Progenitor cell of endocrine pancreas (in vitro differentiated cells): ENCODE results near the gene AXIN2. TPM values are rescaled to one million over a fixed set of nuclear protein-coding genes. Genes with fewer than 3 reads are reported as not detected.

Experiments used
- DNase-seq: peaks from one replicate; pipeline ENCODE4 v3.0.0; 2021; ENCODE audit warnings: low spot score; ENCODE audit not compliant: unreplicated experiment
- H3K27ac Mint-ChIP-seq: 2 replicates; pipeline ENCODE4 v1.8.0; 2021; ENCODE audit warnings: mild to moderate bottlenecking, moderate library complexity, mixed read lengths
- H3K27me3 Mint-ChIP-seq: 2 replicates; pipeline ENCODE4 v1.8.0; 2021; ENCODE audit warnings: mixed read lengths
- H3K36me3 Mint-ChIP-seq: 2 replicates; pipeline ENCODE4 v1.8.0; 2022; ENCODE audit warnings: mixed read lengths; ENCODE audit not compliant: insufficient read depth
- H3K4me1 Mint-ChIP-seq: 2 replicates; pipeline ENCODE4 v1.8.0; 2021; ENCODE audit warnings: low read depth, mixed read lengths
- H3K4me3 Mint-ChIP-seq: 2 replicates; pipeline ENCODE4 v1.8.0; 2021; ENCODE audit warnings: low read depth, mild to moderate bottlenecking, moderate library complexity, mixed read lengths
- H3K9me3 Mint-ChIP-seq: 2 replicates; pipeline ENCODE4 v1.8.0; 2021; ENCODE audit warnings: low read depth, mixed read lengths
- total RNA-seq: library from RNA; stranded (reverse); gene quantifications from 2 replicates; pipeline ENCODE4 v1.2.1, GENCODE V29; 2021
- TF ChIP-seq, protein P1 (sequence below): fragments of 200-600 bp; sonication (generic); IDR thresholded peaks from one replicate; pipeline ENCODE4 v1.5.0; 2021; ENCODE audit warnings: antibody characterized with exemption, mild to moderate bottlenecking; ENCODE audit not compliant: unreplicated experiment

The AXIN2 gene
- total RNA-seq, 1 donor from 2014 or later: 10.2 TPM

GRCh38 chr17:65576939-65577338 is 15.5 kb upstream of the AXIN2 start:
- Mint-ChIP-seq H3K27ac (no peak overlapping the region), H3K4me3 (no peak overlapping the region), H3K36me3 (no peaks in the 10 kb centered on the region), H3K4me1 (peaks cover 8% of the 10 kb centered on the region), H3K9me3 (no peaks in the 10 kb centered on the region), H3K27me3 (peaks cover 13% of the 10 kb centered on the region)
- DNase-seq: no peak
- TF ChIP-seq, protein P1, sequence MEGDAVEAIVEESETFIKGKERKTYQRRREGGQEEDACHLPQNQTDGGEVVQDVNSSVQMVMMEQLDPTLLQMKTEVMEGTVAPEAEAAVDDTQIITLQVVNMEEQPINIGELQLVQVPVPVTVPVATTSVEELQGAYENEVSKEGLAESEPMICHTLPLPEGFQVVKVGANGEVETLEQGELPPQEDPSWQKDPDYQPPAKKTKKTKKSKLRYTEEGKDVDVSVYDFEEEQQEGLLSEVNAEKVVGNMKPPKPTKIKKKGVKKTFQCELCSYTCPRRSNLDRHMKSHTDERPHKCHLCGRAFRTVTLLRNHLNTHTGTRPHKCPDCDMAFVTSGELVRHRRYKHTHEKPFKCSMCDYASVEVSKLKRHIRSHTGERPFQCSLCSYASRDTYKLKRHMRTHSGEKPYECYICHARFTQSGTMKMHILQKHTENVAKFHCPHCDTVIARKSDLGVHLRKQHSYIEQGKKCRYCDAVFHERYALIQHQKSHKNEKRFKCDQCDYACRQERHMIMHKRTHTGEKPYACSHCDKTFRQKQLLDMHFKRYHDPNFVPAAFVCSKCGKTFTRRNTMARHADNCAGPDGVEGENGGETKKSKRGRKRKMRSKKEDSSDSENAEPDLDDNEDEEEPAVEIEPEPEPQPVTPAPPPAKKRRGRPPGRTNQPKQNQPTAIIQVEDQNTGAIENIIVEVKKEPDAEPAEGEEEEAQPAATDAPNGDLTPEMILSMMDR: no peak

DNA sequence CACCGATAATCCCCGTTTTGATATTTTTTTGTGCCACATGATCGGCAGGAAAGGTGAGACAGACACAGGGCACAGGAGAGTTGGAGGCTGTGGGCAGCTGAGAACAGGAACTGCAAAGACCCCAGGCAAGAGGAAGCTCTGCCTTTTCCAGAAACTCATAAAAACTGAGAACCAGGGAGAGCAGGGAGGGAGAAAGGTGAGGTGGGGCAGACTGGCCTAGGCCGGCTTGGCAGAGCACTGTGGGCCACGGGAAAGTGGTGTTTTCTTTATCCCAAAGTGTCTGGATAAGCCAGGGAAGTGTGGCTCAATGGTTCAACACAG is 11.8 kb upstream of the AXIN2 start:
- no peak overlapping the region for H3K27ac Mint-ChIP-seq
- no peaks in the 10 kb centered on the region for H3K9me3 Mint-ChIP-seq
- H3K4me1 Mint-ChIP-seq: peaks cover 9% of the 10 kb centered on the region
- no peak overlapping the region for H3K4me3 Mint-ChIP-seq
- no peaks in the 10 kb centered on the region for H3K36me3 Mint-ChIP-seq
- DNase-seq: no peak
- TF ChIP-seq, protein P1: no peak
- H3K27me3 Mint-ChIP-seq: peaks cover 24% of the 10 kb centered on the region

DNA sequence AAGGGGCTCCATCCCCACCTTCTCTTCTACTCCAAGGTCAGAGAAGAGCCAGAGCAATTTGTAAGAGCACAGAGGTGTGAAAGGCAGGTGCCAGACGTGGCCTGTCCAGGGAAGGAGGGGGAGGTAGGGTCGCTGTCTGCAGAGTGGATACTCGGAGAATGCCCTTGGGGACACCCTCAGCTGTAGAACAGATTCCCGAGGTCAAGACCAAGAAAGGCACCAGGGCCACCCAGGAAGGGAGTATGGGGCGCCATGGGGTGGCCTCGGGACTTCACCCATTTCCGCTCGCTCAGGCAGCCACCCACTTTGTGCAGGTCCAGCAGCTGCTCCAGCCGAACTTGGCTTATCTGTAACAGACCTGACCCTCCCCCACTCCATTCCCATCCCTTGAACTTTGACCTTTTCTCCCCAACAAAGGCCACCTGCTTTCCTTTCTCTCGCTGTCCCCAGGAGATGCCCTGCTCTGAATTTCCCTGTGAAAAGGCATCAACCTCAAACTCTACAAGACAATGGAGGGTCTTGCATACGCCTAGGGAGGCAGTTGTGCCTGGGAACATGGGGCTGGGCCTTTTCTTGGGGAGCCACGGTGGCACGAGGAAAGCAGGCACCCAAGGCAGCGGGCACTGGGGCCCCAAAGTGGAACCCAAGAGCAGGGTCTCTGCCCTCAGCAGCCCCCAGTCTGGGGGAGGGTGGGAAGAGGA is 11.3 kb upstream of the AXIN2 start:
- no peak overlapping the region for H3K27ac Mint-ChIP-seq
- no peaks in the 10 kb centered on the region for H3K36me3 Mint-ChIP-seq
- peaks cover 11% of the 10 kb centered on the region for H3K4me1 Mint-ChIP-seq
- no peak for DNase-seq
- TF ChIP-seq, protein P1: no peak
- no peaks in the 10 kb centered on the region for H3K9me3 Mint-ChIP-seq
- H3K4me3 Mint-ChIP-seq: peak overlapping the region; percentile 24
- peaks cover 26% of the 10 kb centered on the region for H3K27me3 Mint-ChIP-seq

GRCh38 chr17:65572186-65572580 is 10.7 kb upstream of the AXIN2 start:
- Mint-ChIP-seq H3K27ac (no peak overlapping the region), H3K9me3 (no peaks in the 10 kb centered on the region), H3K4me1 (peaks cover 11% of the 10 kb centered on the region), H3K27me3 (peaks cover 26% of the 10 kb centered on the region), H3K4me3 (peak overlapping the region; percentile 24), H3K36me3 (no peaks in the 10 kb centered on the region)
- TF ChIP-seq, protein P1: no peak
- no peak for DNase-seq

DNA sequence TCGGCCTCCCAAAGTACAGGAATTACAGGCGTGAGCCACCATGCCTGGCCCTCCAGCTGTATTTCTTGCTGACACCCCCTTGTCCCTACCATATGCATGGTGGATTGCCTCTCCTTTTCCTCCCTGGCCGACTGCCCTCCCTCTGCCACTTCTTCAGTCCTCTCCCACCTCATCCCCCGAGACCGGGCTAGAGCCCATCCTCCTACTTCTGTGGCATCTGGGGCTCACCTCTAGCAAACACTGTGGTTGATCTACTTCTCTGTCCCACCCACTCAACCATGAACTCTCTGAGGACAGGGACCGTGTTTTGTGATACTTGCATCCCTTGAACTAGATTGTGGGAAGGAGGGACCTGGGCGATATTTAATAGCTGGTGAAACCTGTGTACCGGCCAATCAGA is 7.5 kb upstream of the AXIN2 start:
- TF ChIP-seq, protein P1: no peak
- no peak for DNase-seq
- Mint-ChIP-seq H3K9me3 (no peaks in the 10 kb centered on the region), H3K36me3 (no peaks in the 10 kb centered on the region), H3K4me1 (peaks cover 18% of the 10 kb centered on the region), H3K4me3 (no peak overlapping the region), H3K27ac (peak overlapping the region; percentile 14), H3K27me3 (peaks cover 26% of the 10 kb centered on the region)
